ENCODE measurements around the gene SRMS. TPM values are rescaled to one million over a fixed set of nuclear protein-coding genes. Genes with fewer than 3 reads are reported as not detected.
A peak's percentile ranks its signal among the peaks of the same experiment; 100 is the strongest.

SRMS gene
- total and polyA plus RNA-seq, 2 of the 13 experiments (the other 11 are each of a cell fraction or from before 2014, with no cell fraction given), result not detected

- no peak for TF ChIP-seq ZNF138 (CRISPR knock-in tag; IDR thresholded peaks at IDR 0.05; ENCODE audit: low read depth)
- TF ChIP-seq KLF12 (CRISPR knock-in tag; IDR thresholded peaks at IDR 0.05; ENCODE audit: borderline replicate concordance), result no peak
- TF ChIP-seq HBP1 (CRISPR knock-in tag; IDR thresholded peaks at IDR 0.05; ENCODE audit: low read depth), result no peak
Measured at GRCh38 chr20:63596423-63596822, 48.9 kb upstream of the SRMS start (continued).

- in situ Hi-C loops (cut with HindIII; ENCODE audit: extremely low pct_ligation_motif_present, low pct_unique_long_range_greater_than_20kb), result no loop called here
- no peak for DNase-seq (ENCODE audit: low spot score)
- intact Hi-C loops (cut with micrococcal nuclease; ENCODE audit: unreplicated experiment), result no loop called here
- Histone ChIP-seq H3K9me3 (ENCODE audit: low read length) (no peaks in the 10 kb centered on the region), H3K9ac (ENCODE audit: insufficient read depth, low read depth, low read length) (no peak overlapping the region), H4K20me1 (ENCODE audit: insufficient read depth, low read length) (no peaks in the 10 kb centered on the region), H2AFZ (ENCODE audit: low read length) (no peak overlapping the region), H3K4me2 (ENCODE audit: low read depth, low read length) (no peak overlapping the region), H3K4me1 (ENCODE audit: insufficient read depth, low read length) (no peaks in the 10 kb centered on the region), H3K4me3 (replicated peaks in 1 of 3; ENCODE audit: insufficient read depth in 1 of 3, low read depth in 2 of 3, low read length in 3 of 3) (no peak overlapping the region), H3K27ac (ENCODE audit: extremely low read length, insufficient read depth, low read length) (no peak overlapping the region), H3K79me2 (ENCODE audit: insufficient read depth, low read length) (no peaks in the 10 kb centered on the region), H3K27me3 (ENCODE audit: control insufficient read depth in 1 of 2, insufficient read depth in 2 of 2, low read length in 2 of 2) (no peaks in the 10 kb centered on the region), H3K36me3 (replicated peaks in 1 of 2; ENCODE audit: control insufficient read depth in 1 of 2, insufficient read depth in 2 of 2, low read length in 2 of 2) (peaks cover 20 to 32% of the 10 kb centered on the region in 2 experiments; a peak in 4 of 5 replicates)
- WGBS (ENCODE audit: low lambda C conversion rate), result 91% methylated on average over 24 of the region's 30 CpGs
- no TSS peak for BruUV-seq (replicated peaks)
- ATAC-seq, result no peak; the same call in 1 of the 3 replicates
- CTCF ChIA-PET (ENCODE audit: low intra/inter-chr PET ratio, low total read pairs), result no interaction called here
- POLR2A ChIA-PET, result no interaction called here
- FAIRE-seq, result no peak
- TF ChIP-seq ZNF704 (CRISPR knock-in tag; IDR thresholded peaks at IDR 0.05; ENCODE audit: borderline replicate concordance) (no peak), BORCS8-MEF2B (CRISPR knock-in tag; IDR thresholded peaks at IDR 0.05) (no peak), HIVEP1 (CRISPR knock-in tag; IDR thresholded peaks at IDR 0.05) (0 out of 2 replicates have a peak, but pooled peaks have one; percentile 45), KLF6 (CRISPR knock-in tag; IDR thresholded peaks at IDR 0.05) (no peak), AGO2 (optimal IDR thresholded peaks at IDR 0.05; ENCODE audit: low read depth, low read length) (peak; percentile 77), ZNF24 (IDR thresholded peaks at IDR 0.05) (no peak), ZNF800 (CRISPR knock-in tag; IDR thresholded peaks at IDR 0.05) (no peak), ZHX2 (IDR thresholded peaks at IDR 0.05; ENCODE audit: low read depth) (no peak), ZHX2 (CRISPR knock-in tag; IDR thresholded peaks at IDR 0.05; ENCODE audit: borderline replicate concordance) (no peak)
Measured at GRCh38 chr20:63595416-63596127, 48.0 kb upstream of the SRMS start.
